GM12878 (cell line): ENCODE results near the gene ABCG5. TPM values are rescaled to one million over a fixed set of nuclear protein-coding genes. Genes with fewer than 3 reads are reported as not detected.

Source experiments
- E4F1 ChIP-seq: fragments of 450-650 bp; IDR thresholded peaks from 2 replicates; pipeline ENCODE4 v1.6.1; 2018; ENCODE audit warnings: borderline replicate concordance, mild to moderate bottlenecking; ENCODE audit not compliant: partially characterized antibody
- IKZF2 ChIP-seq, 2 experiments: fragments of 450-650 bp; IDR thresholded peaks; 2 replicates each; pipeline ENCODE4 v1.6.1; 2017; ENCODE audit warnings: mild to moderate bottlenecking in 2 of 2, moderate library complexity in 2 of 2
- KLF5 ChIP-seq: fragments of 450-650 bp; IDR thresholded peaks from 2 replicates; pipeline ENCODE4 v1.6.1; 2014; ENCODE audit warnings: mild to moderate bottlenecking; ENCODE audit not compliant: partially characterized antibody
- MLLT1 ChIP-seq: fragments of 450-650 bp; IDR thresholded peaks from 2 replicates; pipeline ENCODE4 v1.6.1; 2016; ENCODE audit warnings: mild to moderate bottlenecking
- NFXL1 ChIP-seq: fragments of 450-650 bp; IDR thresholded peaks from 2 replicates; pipeline ENCODE4 v1.6.1; 2017; ENCODE audit warnings: antibody characterized with exemption, mild to moderate bottlenecking, borderline replicate concordance
- NR2C1 ChIP-seq: fragments of 450-650 bp; IDR thresholded peaks from 2 replicates; pipeline ENCODE4 v1.6.1; 2017; ENCODE audit warnings: antibody characterized with exemption, mild to moderate bottlenecking, moderate library complexity
- POU2F2 ChIP-seq: IDR thresholded peaks from 3 replicates; pipeline ENCODE4 v1.6.1; 2011; ENCODE audit warnings: low read depth, mild to moderate bottlenecking, low read length, borderline replicate concordance
- RB1 ChIP-seq: fragments of 450-650 bp; formaldehyde crosslinking; IDR thresholded peaks from 2 replicates; pipeline ENCODE4 v1.6.1; 2017; ENCODE audit warnings: mild to moderate bottlenecking, borderline replicate concordance
- RELA ChIP-seq: fragments of 450-650 bp; IDR thresholded peaks from 2 replicates; pipeline ENCODE4 v1.8.0; 2014; ENCODE audit warnings: borderline replicate concordance; ENCODE audit not compliant: partially characterized antibody
- SP1 ChIP-seq: IDR thresholded peaks from one replicate; pipeline ENCODE4 v1.6.1; 2011; ENCODE audit warnings: low read depth, low read length
- SREBF1 ChIP-seq: IDR thresholded peaks from 2 replicates; pipeline ENCODE4 v1.6.1; 2012; ENCODE audit warnings: mild to moderate bottlenecking, low read length
- SREBF2 ChIP-seq: IDR thresholded peaks from 2 replicates; pipeline ENCODE4 v1.6.1; 2012; ENCODE audit warnings: mild to moderate bottlenecking, low read length
- YY1 ChIP-seq: IDR thresholded peaks from 2 replicates; pipeline ENCODE4 v1.6.1; 2011; ENCODE audit warnings: low read depth, mild to moderate bottlenecking, low read length
- ZBTB40 ChIP-seq: fragments of 450-650 bp; IDR thresholded peaks from 2 replicates; pipeline ENCODE4 v1.6.1; 2016; ENCODE audit warnings: mild to moderate bottlenecking, moderate library complexity, borderline replicate concordance
- ZNF207 ChIP-seq: fragments of 450-650 bp; IDR thresholded peaks from 2 replicates; pipeline ENCODE4 v1.6.1; 2014; ENCODE audit warnings: antibody characterized with exemption, mild to moderate bottlenecking, borderline replicate concordance
- ZNF24 ChIP-seq: fragments of 450-650 bp; IDR thresholded peaks from 2 replicates; pipeline ENCODE4 v1.6.1; 2017; ENCODE audit warnings: antibody characterized with exemption, mild to moderate bottlenecking
- ZNF687 ChIP-seq: fragments of 450-650 bp; IDR thresholded peaks from 2 replicates; pipeline ENCODE4 v1.6.1; 2017; ENCODE audit warnings: mild to moderate bottlenecking, moderate library complexity
- ZZZ3 ChIP-seq: IDR thresholded peaks from 2 replicates; pipeline ENCODE4 v1.6.1; 2011; ENCODE audit warnings: low read depth; ENCODE audit not compliant: control insufficient read depth, insufficient read length
- polyA plus RNA-seq, 11 experiments: library from polyadenylated mRNA; depleted of rRNA in 4 of 11; unstranded in 6 of 11; stranded (reverse) in 5 of 11; fragments of >200 nt; fragmentation: Nextera tagmentation in 4 of 11; fragmentation: Illumina TruSeq in 1 of 11; extraction: Ambion mirVana in 4 of 11; extraction: Trizol in 1 of 11; gene quantifications; 1 replicate in 1 of 11; 2 replicates in 10 of 11; pipeline versions ENCODE4 v1.2.1 to v1.2.3, GENCODE V29; 2011 to 2016; ENCODE audit warnings: inconsistent platforms in 2 of 11, missing spikeins in 2 of 11, low read depth in 1 of 11
- total RNA-seq, 4 experiments: library from RNA; depleted of rRNA in 3 of 4; stranded (reverse); fragments of >200 nt in 3 of 4; fragmentation: Illumina TruSeq in 1 of 4; extraction: Trizol in 1 of 4; gene quantifications; 2 replicates each; pipeline versions ENCODE4 v1.2.1 to v1.2.3, GENCODE V29; 2013 to 2021

The ABCG5 gene
- total and polyA plus RNA-seq, 10 of the 15 experiments (the other 5 are each of a cell fraction or from before 2014, with no cell fraction given), result not detected

- peak; percentile 58 for TF ChIP-seq E4F1
- TF ChIP-seq MLLT1, result 0 out of 2 replicates have a peak, but pooled peaks have one; percentile 59
- TF ChIP-seq KLF5, result no peak
- TF ChIP-seq SP1, result no peak
- TF ChIP-seq IKZF2 (IDR thresholded peaks at IDR 0.05), result peak; percentile 45 to 61; a peak in 3 of 4 replicates
- peak; percentile 68 for TF ChIP-seq YY1
- TF ChIP-seq POU2F2, result peak; percentile 26; the same call in 1 of the 3 replicates
- peak; percentile 63; the same call in 1 of the 2 replicates for TF ChIP-seq SREBF1
- no peak for TF ChIP-seq RELA
- TF ChIP-seq ZNF207, result peak; percentile 84
- 0 out of 2 replicates have a peak, but pooled peaks have one; percentile 20 for TF ChIP-seq ZNF687
- no peak for TF ChIP-seq SREBF2
- TF ChIP-seq NR2C1, result peak; percentile 85
- TF ChIP-seq RB1, result peak; percentile 94
- no peak for TF ChIP-seq ZZZ3
- TF ChIP-seq NFXL1, result no peak
- TF ChIP-seq ZBTB40, result peak; percentile 63; the same call in 1 of the 2 replicates
- no peak for TF ChIP-seq ZNF24
Measured at GRCh38 chr2:43773876-43774613, 64.6 kb downstream of the ABCG5 start, which contains the start of gene DYNC2LI1 (continued).
